GM21360 (cell line): ENCODE measurements around the gene OLA1.
"Not testable (repeated sequence)": the region's sequence is repeated elsewhere in the genome, so short reads cannot be mapped to it uniquely, and the experiment has no call there.

Experiments
- ATAC-seq: cut with Tn5 transposase; IDR thresholded peaks from one replicate; pipeline ENCODE4 v1.9.1; 2021; ENCODE audit warnings: mild to moderate bottlenecking, moderate library complexity; ENCODE audit not compliant: unreplicated experiment

The OLA1 gene

GRCh38 chr2:174248187-174248997 is at the start of gene OLA1:
Gene OLA1 (minus strand): TSS chr2:174248532. CDS start chr2:174246815, 1,717 bp downstream.
- ATAC-seq: peak; percentile 95

GRCh38 chr2:174292908-174293307 is 44.6 kb upstream of the OLA1 start:
- no peak for ATAC-seq

- ATAC-seq: no peak
Observed at GRCh38 chr2:174286172-174286571, 37.8 kb upstream of the OLA1 start.

GRCh38 chr2:174282441-174282840 is 34.1 kb upstream of the OLA1 start:
- ATAC-seq: no peak

- no peak for ATAC-seq
Observed at GRCh38 chr2:174281736-174282135, 33.4 kb upstream of the OLA1 start.

GRCh38 chr2:174280596-174280995 is 32.3 kb upstream of the OLA1 start:
- ATAC-seq: no peak

- not testable (repeated sequence) for ATAC-seq
Observed at GRCh38 chr2:174270263-174270662, 21.9 kb upstream of the OLA1 start.

- ATAC-seq: no peak
Observed at GRCh38 chr2:174266288-174266687, 18.0 kb upstream of the OLA1 start.

- ATAC-seq: no peak
Observed at GRCh38 chr2:174263997-174264396, 15.7 kb upstream of the OLA1 start.

GRCh38 chr2:174259981-174260380 is 11.6 kb upstream of the OLA1 start:
- ATAC-seq: no peak

GRCh38 chr2:174254267-174254666 is 5.9 kb upstream of the OLA1 start:
- no peak for ATAC-seq

GRCh38 chr2:174248998-174249592 is 763 bp upstream of the OLA1 start:
- no peak for ATAC-seq

- peak; percentile 3 for ATAC-seq
Observed at GRCh38 chr2:174247474-174248186, 702 bp downstream of the OLA1 start.

GRCh38 chr2:174246944-174247381 is 1.4 kb downstream of the OLA1 start:
- ATAC-seq: no peak

GRCh38 chr2:174245628-174246027 is 2.7 kb downstream of the OLA1 start:
- ATAC-seq: not testable (repeated sequence)

- no peak for ATAC-seq
Observed at GRCh38 chr2:174245065-174245464, 3.3 kb downstream of the OLA1 start.

- ATAC-seq: no peak
Observed at GRCh38 chr2:174243812-174244211, 4.5 kb downstream of the OLA1 start.

GRCh38 chr2:174240097-174240496 is 8.2 kb downstream of the OLA1 start:
- ATAC-seq: no peak

GRCh38 chr2:174236429-174236828 is 11.9 kb downstream of the OLA1 start:
- no peak for ATAC-seq

GRCh38 chr2:174235680-174236079 is 12.7 kb downstream of the OLA1 start:
- no peak for ATAC-seq

GRCh38 chr2:174233771-174234275 is 14.5 kb downstream of the OLA1 start:
- ATAC-seq: no peak
